ENCODE data around the gene AOC2.
A peak's percentile ranks its signal among the peaks of the same experiment; 100 is the strongest.
"Not testable (repeated sequence)": the region's sequence is repeated elsewhere in the genome, so short reads cannot be mapped to it uniquely, and the experiment has no call there.

AOC2 gene

GRCh38 chr17:42867694-42868261, 23.4 kb downstream of the AOC2 start:
- not testable (repeated sequence) for H3K27ac ChIP-seq (ENCODE audit: low read depth, low read length); H3K9me3 ChIP-seq (ENCODE audit: control insufficient read depth in 1 of 2, low read length in 2 of 2); H3K36me3 ChIP-seq (ENCODE audit: control insufficient read depth in 1 of 2, insufficient read depth in 2 of 2, low read length in 2 of 2); H3K4me3 ChIP-seq (ENCODE audit: low read depth in 1 of 2, low read length in 2 of 2); H3K27me3 ChIP-seq (ENCODE audit: control insufficient read depth in 1 of 2, insufficient read depth in 2 of 2, low read length in 2 of 2); H3K9ac ChIP-seq (ENCODE audit: low read depth in 1 of 2, low read length in 2 of 2)
- peaks cover 11 to 12% of the 10 kb centered on the region in 2 donors for H3K4me1 ChIP-seq (ENCODE audit: control insufficient read depth in 1 of 2, insufficient read depth in 2 of 2, low read length in 2 of 2)

GRCh38 chr17:42868338-42868737, 24.0 kb downstream of the AOC2 start:
- peaks cover 0 to 5% of the 10 kb centered on the region in 2 donors for H3K9me3 ChIP-seq (ENCODE audit: control insufficient read depth in 1 of 2, low read length in 2 of 2)
- no peaks in the 10 kb centered on the region for H3K36me3 ChIP-seq (ENCODE audit: control insufficient read depth in 1 of 2, insufficient read depth in 2 of 2, low read length in 2 of 2)
- no peak overlapping the region for H3K9ac ChIP-seq (ENCODE audit: low read depth in 1 of 2, low read length in 2 of 2)
- H3K4me3 ChIP-seq (ENCODE audit: low read depth in 1 of 2, low read length in 2 of 2) = no peak overlapping the region
- H3K27me3 ChIP-seq (ENCODE audit: control insufficient read depth in 1 of 2, insufficient read depth in 2 of 2, low read length in 2 of 2) = no peaks in the 10 kb centered on the region
- peaks cover 11 to 12% of the 10 kb centered on the region in 2 donors for H3K4me1 ChIP-seq (ENCODE audit: control insufficient read depth in 1 of 2, insufficient read depth in 2 of 2, low read length in 2 of 2)
- no peak overlapping the region for H3K27ac ChIP-seq (ENCODE audit: low read depth, low read length)

GRCh38 chr17:42871647-42872046, 27.3 kb downstream of the AOC2 start:
- peaks cover 5 to 7% of the 10 kb centered on the region in 2 donors for H3K4me1 ChIP-seq (ENCODE audit: control insufficient read depth in 1 of 2, insufficient read depth in 2 of 2, low read length in 2 of 2)
- H3K27me3 ChIP-seq (ENCODE audit: control insufficient read depth in 1 of 2, insufficient read depth in 2 of 2, low read length in 2 of 2) = no peaks in the 10 kb centered on the region
- no peaks in the 10 kb centered on the region for H3K36me3 ChIP-seq (ENCODE audit: control insufficient read depth in 1 of 2, insufficient read depth in 2 of 2, low read length in 2 of 2)
- H3K4me3 ChIP-seq (ENCODE audit: low read depth in 1 of 2, low read length in 2 of 2) = no peak overlapping the region
- H3K27ac ChIP-seq (ENCODE audit: low read depth, low read length) = no peak overlapping the region
- H3K9me3 ChIP-seq (ENCODE audit: control insufficient read depth in 1 of 2, low read length in 2 of 2) = peaks cover 0 to 5% of the 10 kb centered on the region in 2 donors
- H3K9ac ChIP-seq (ENCODE audit: low read depth in 1 of 2, low read length in 2 of 2) = no peak overlapping the region

- H3K9me3 ChIP-seq (ENCODE audit: control insufficient read depth in 1 of 2, low read length in 2 of 2) = peaks cover 0 to 5% of the 10 kb centered on the region in 2 donors
- no peak overlapping the region for H3K27ac ChIP-seq (ENCODE audit: low read depth, low read length)
- no peak overlapping the region for H3K9ac ChIP-seq (ENCODE audit: low read depth in 1 of 2, low read length in 2 of 2)
- H3K36me3 ChIP-seq (ENCODE audit: control insufficient read depth in 1 of 2, insufficient read depth in 2 of 2, low read length in 2 of 2) = no peaks in the 10 kb centered on the region
- no peaks in the 10 kb centered on the region for H3K4me1 ChIP-seq (ENCODE audit: control insufficient read depth in 1 of 2, insufficient read depth in 2 of 2, low read length in 2 of 2)
- H3K27me3 ChIP-seq (ENCODE audit: control insufficient read depth in 1 of 2, insufficient read depth in 2 of 2, low read length in 2 of 2) = no peaks in the 10 kb centered on the region
- no peak overlapping the region for H3K4me3 ChIP-seq (ENCODE audit: low read depth in 1 of 2, low read length in 2 of 2)
These were observed 28.0 kb downstream of the AOC2 start for GRCh38 chr17:42872251-42872965.

- peaks cover 0 to 5% of the 10 kb centered on the region in 2 donors for H3K9me3 ChIP-seq (ENCODE audit: control insufficient read depth in 1 of 2, low read length in 2 of 2)
- no peaks in the 10 kb centered on the region for H3K27me3 ChIP-seq (ENCODE audit: control insufficient read depth in 1 of 2, insufficient read depth in 2 of 2, low read length in 2 of 2)
- H3K4me1 ChIP-seq (ENCODE audit: control insufficient read depth in 1 of 2, insufficient read depth in 2 of 2, low read length in 2 of 2) = peaks cover 0 to 1% of the 10 kb centered on the region in 2 donors
- H3K27ac ChIP-seq (ENCODE audit: low read depth, low read length) = no peak overlapping the region
- no peak overlapping the region for H3K4me3 ChIP-seq (ENCODE audit: low read depth in 1 of 2, low read length in 2 of 2)
- no peaks in the 10 kb centered on the region for H3K36me3 ChIP-seq (ENCODE audit: control insufficient read depth in 1 of 2, insufficient read depth in 2 of 2, low read length in 2 of 2)
- no peak overlapping the region for H3K9ac ChIP-seq (ENCODE audit: low read depth in 1 of 2, low read length in 2 of 2)
These were observed 28.9 kb downstream of the AOC2 start for GRCh38 chr17:42873315-42873714.

GRCh38 chr17:42873932-42874695, 29.7 kb downstream of the AOC2 start:
- H3K27ac ChIP-seq (ENCODE audit: low read depth, low read length); H3K4me3 ChIP-seq (ENCODE audit: low read depth in 1 of 2, low read length in 2 of 2); H3K36me3 ChIP-seq (ENCODE audit: control insufficient read depth in 1 of 2, insufficient read depth in 2 of 2, low read length in 2 of 2); H3K27me3 ChIP-seq (ENCODE audit: control insufficient read depth in 1 of 2, insufficient read depth in 2 of 2, low read length in 2 of 2); H3K9ac ChIP-seq (ENCODE audit: low read depth in 1 of 2, low read length in 2 of 2); H3K9me3 ChIP-seq (ENCODE audit: control insufficient read depth in 1 of 2, low read length in 2 of 2); H3K4me1 ChIP-seq (ENCODE audit: control insufficient read depth in 1 of 2, insufficient read depth in 2 of 2, low read length in 2 of 2): not testable (repeated sequence)

GRCh38 chr17:42877037-42877436, 32.7 kb downstream of the AOC2 start:
- H3K27me3 ChIP-seq (ENCODE audit: control insufficient read depth in 1 of 2, insufficient read depth in 2 of 2, low read length in 2 of 2) = peaks cover 0 to 6% of the 10 kb centered on the region in 2 donors
- H3K9me3 ChIP-seq (ENCODE audit: control insufficient read depth in 1 of 2, low read length in 2 of 2) = no peaks in the 10 kb centered on the region
- no peaks in the 10 kb centered on the region for H3K36me3 ChIP-seq (ENCODE audit: control insufficient read depth in 1 of 2, insufficient read depth in 2 of 2, low read length in 2 of 2)
- no peak overlapping the region for H3K27ac ChIP-seq (ENCODE audit: low read depth, low read length)
- H3K9ac ChIP-seq (ENCODE audit: low read depth in 1 of 2, low read length in 2 of 2) = no peak overlapping the region
- H3K4me1 ChIP-seq (ENCODE audit: control insufficient read depth in 1 of 2, insufficient read depth in 2 of 2, low read length in 2 of 2) = peaks cover 0 to 4% of the 10 kb centered on the region in 2 donors
- H3K4me3 ChIP-seq (ENCODE audit: low read depth in 1 of 2, low read length in 2 of 2) = no peak overlapping the region

GRCh38 chr17:42878123-42878880, 33.9 kb downstream of the AOC2 start:
- Histone ChIP-seq H3K9ac (ENCODE audit: low read depth in 1 of 2, low read length in 2 of 2) (no peak overlapping the region), H3K27ac (ENCODE audit: low read depth, low read length) (peak overlapping the region; percentile 10)

GRCh38 chr17:42878924-42879595, 34.7 kb downstream of the AOC2 start:
- Histone ChIP-seq H3K9me3 (ENCODE audit: control insufficient read depth in 1 of 2, low read length in 2 of 2) (no peaks in the 10 kb centered on the region), H3K27ac (ENCODE audit: low read depth, low read length) (no peak overlapping the region), H3K27me3 (ENCODE audit: control insufficient read depth in 1 of 2, insufficient read depth in 2 of 2, low read length in 2 of 2) (peaks cover 0 to 6% of the 10 kb centered on the region in 2 donors), H3K4me3 (ENCODE audit: low read depth in 1 of 2, low read length in 2 of 2) (no peak overlapping the region), H3K36me3 (ENCODE audit: control insufficient read depth in 1 of 2, insufficient read depth in 2 of 2, low read length in 2 of 2) (no peaks in the 10 kb centered on the region), H3K9ac (ENCODE audit: low read depth in 1 of 2, low read length in 2 of 2) (no peak overlapping the region), H3K4me1 (ENCODE audit: control insufficient read depth in 1 of 2, insufficient read depth in 2 of 2, low read length in 2 of 2) (peaks cover 0 to 4% of the 10 kb centered on the region in 2 donors)

More at GRCh38 chr17:42878123-42878880, 33.9 kb downstream of the AOC2 start:
- Histone ChIP-seq H3K4me1 (ENCODE audit: control insufficient read depth in 1 of 2, insufficient read depth in 2 of 2, low read length in 2 of 2) (peaks cover 0 to 4% of the 10 kb centered on the region in 2 donors), H3K36me3 (ENCODE audit: control insufficient read depth in 1 of 2, insufficient read depth in 2 of 2, low read length in 2 of 2) (no peaks in the 10 kb centered on the region), H3K27me3 (ENCODE audit: control insufficient read depth in 1 of 2, insufficient read depth in 2 of 2, low read length in 2 of 2) (peaks cover 0 to 6% of the 10 kb centered on the region in 2 donors), H3K9me3 (ENCODE audit: control insufficient read depth in 1 of 2, low read length in 2 of 2) (no peaks in the 10 kb centered on the region), H3K4me3 (ENCODE audit: low read depth in 1 of 2, low read length in 2 of 2) (no peak overlapping the region)
